ENCODE results near the gene USP40. TPM values are rescaled to one million over a fixed set of nuclear protein-coding genes. Genes with fewer than 3 reads are reported as not detected.

The USP40 gene
- polyA plus RNA-seq, 3 donors, result 4.0 to 13.5 (median 5.1) TPM

GRCh38 chr2:233477548-233478433 is 88.8 kb downstream of the USP40 start:
- H3K9me3 Mint-ChIP-seq, result peaks cover 0 to 2% (median 0%) of the 10 kb centered on the region in 7 donors
- WGBS (ENCODE audit: insufficient coverage), result 97% methylated on average over 21 of the region's 29 CpGs
- TF ChIP-seq CTCF (IDR thresholded peaks at IDR 0.05), result no peak
- H3K27ac Mint-ChIP-seq, result peak overlapping the region in 2 of 7 donors; percentile 11 to 18
- Histone ChIP-seq H3K36me3 (replicated peaks in 1 of 2; ENCODE audit: control insufficient read depth in 1 of 2, insufficient read depth in 2 of 2, low read length in 2 of 2) (peaks cover 18 to 69% of the 10 kb centered on the region in 2 donors), H3K4me3 (replicated peaks in 1 of 3; ENCODE audit: low read depth in 2 of 3, low read length in 3 of 3) (no peak overlapping the region), H3K79me2 (ENCODE audit: insufficient read depth, low read length) (no peaks in the 10 kb centered on the region), H3K4me1 (ENCODE audit: control insufficient read depth in 1 of 2, insufficient read depth in 2 of 2, low read length in 2 of 2) (no peaks in the 10 kb centered on the region), H4K20me1 (ENCODE audit: insufficient read depth, low read length) (peaks cover 8% of the 10 kb centered on the region), H3K4me2 (replicated peaks; ENCODE audit: extremely low read depth, low read length, poor library complexity, severe bottlenecking) (no peak overlapping the region), H2AFZ (ENCODE audit: insufficient read depth, low read depth, low read length, poor library complexity, severe bottlenecking) (no peak overlapping the region), H3K9ac (ENCODE audit: insufficient read depth, low read length, poor library complexity, severe bottlenecking) (no peak overlapping the region), H3K27me3 (ENCODE audit: control insufficient read depth in 2 of 2, insufficient read depth in 2 of 2, low read length in 2 of 2) (no peaks in the 10 kb centered on the region), H3K27ac (ENCODE audit: low read depth in 1 of 2, low read length in 2 of 2) (no peak overlapping the region), H3K9me3 (replicated peaks in 1 of 2; ENCODE audit: control insufficient read depth in 1 of 2, insufficient read depth in 1 of 2, low read length in 2 of 2) (no peaks in the 10 kb centered on the region)
- DNase-seq, result no peak
- H3K36me3 Mint-ChIP-seq, result peaks cover 36 to 66% of the 10 kb centered on the region in 2 donors
- intact Hi-C loops (cut with micrococcal nuclease), result no loop called here
- no peaks in the 10 kb centered on the region for H3K4me1 Mint-ChIP-seq
- H3K4me3 Mint-ChIP-seq, result no peak overlapping the region
- H3K27me3 Mint-ChIP-seq (ENCODE audit: low read depth in 3 of 3), result peaks cover 0 to 2% (median 0%) of the 10 kb centered on the region in 3 donors

GRCh38 chr2:233476651-233477547 is 89.7 kb downstream of the USP40 start:
- Mint-ChIP-seq H3K4me3 (no peak overlapping the region), H3K27ac (peak overlapping the region in 3 of 7 donors; percentile 22 to 55 (median 27)), H3K9me3 (peaks cover 0 to 2% (median 1%) of the 10 kb centered on the region in 7 donors), H3K27me3 (ENCODE audit: low read depth in 3 of 3) (peaks cover 0 to 2% (median 0%) of the 10 kb centered on the region in 3 donors), H3K4me1 (no peaks in the 10 kb centered on the region), H3K36me3 (peaks cover 40 to 66% of the 10 kb centered on the region in 2 donors)
- DNase-seq, result no peak
- H2AFZ ChIP-seq (ENCODE audit: insufficient read depth, low read depth, low read length, poor library complexity, severe bottlenecking), result no peak overlapping the region
- H3K36me3 ChIP-seq (replicated peaks in 1 of 2; ENCODE audit: control insufficient read depth in 1 of 2, insufficient read depth in 2 of 2, low read length in 2 of 2), result peaks cover 24 to 69% of the 10 kb centered on the region in 2 donors
- H3K79me2 ChIP-seq (ENCODE audit: insufficient read depth, low read length), result no peaks in the 10 kb centered on the region
- H3K27me3 ChIP-seq (ENCODE audit: control insufficient read depth in 2 of 2, insufficient read depth in 2 of 2, low read length in 2 of 2), result no peaks in the 10 kb centered on the region
- no peak overlapping the region for H3K4me3 ChIP-seq (replicated peaks in 1 of 3; ENCODE audit: low read depth in 2 of 3, low read length in 3 of 3)
- H3K4me1 ChIP-seq (ENCODE audit: control insufficient read depth in 1 of 2, insufficient read depth in 2 of 2, low read length in 2 of 2), result no peaks in the 10 kb centered on the region
- H3K27ac ChIP-seq (ENCODE audit: low read depth in 1 of 2, low read length in 2 of 2), result no peak overlapping the region
- no peaks in the 10 kb centered on the region for H3K9me3 ChIP-seq (replicated peaks in 1 of 2; ENCODE audit: control insufficient read depth in 1 of 2, insufficient read depth in 1 of 2, low read length in 2 of 2)
- peaks cover 8% of the 10 kb centered on the region for H4K20me1 ChIP-seq (ENCODE audit: insufficient read depth, low read length)
- no peak overlapping the region for H3K4me2 ChIP-seq (replicated peaks; ENCODE audit: extremely low read depth, low read length, poor library complexity, severe bottlenecking)
- WGBS (ENCODE audit: insufficient coverage), result 97% methylated on average over 37 of the region's 45 CpGs
- TF ChIP-seq CTCF (IDR thresholded peaks at IDR 0.05), result no peak
- no peak overlapping the region for H3K9ac ChIP-seq (ENCODE audit: insufficient read depth, low read length, poor library complexity, severe bottlenecking)
- intact Hi-C loops (cut with micrococcal nuclease), result no loop called here
